Adrenal gland (tissue), 12 donors: ENCODE measurements around the gene PRRT1B. TPM values are rescaled to one million over a fixed set of nuclear protein-coding genes. Genes with fewer than 3 reads are reported as not detected.

Experiments
- DNase-seq, 7 donors: peaks; one replicate each; pipeline ENCODE4 v3.0.0-alpha.2; 2019 to 2020
- H3K27ac ChIP-seq, 5 donors: fragments of 200-600 bp; sonication (generic) in 4 of 5; 1 replicate in 3 of 5; 2 replicates in 2 of 5; pipeline versions ENCODE4 v1.5.1 to v1.8.0; 2016 to 2020; ENCODE audit warnings: mild to moderate bottlenecking in 1 of 5
- H3K27me3 ChIP-seq: fragments of 200-600 bp; 2 replicates; pipeline ENCODE4 v1.8.0; 2021
- H3K36me3 ChIP-seq, 2 donors: fragments of 200-600 bp; replicated peaks in 1 of 2; 1 replicate in 1 of 2; 2 replicates in 1 of 2; pipeline versions ENCODE4 v1.5.1 to v1.8.0; 2018 to 2022
- H3K4me1 ChIP-seq, 2 donors: fragments of 200-600 bp; replicated peaks in 1 of 2; 1 replicate in 1 of 2; 2 replicates in 1 of 2; pipeline versions ENCODE4 v1.5.1 to v1.8.0; 2018 to 2021
- H3K4me3 ChIP-seq, 4 donors: fragments of 200-600 bp; sonication (generic) in 3 of 4; one replicate each; pipeline ENCODE4 v1.5.1; 2016 to 2018
- H3K9me3 ChIP-seq, 3 donors: fragments of 200-600 bp; sonication (generic) in 1 of 3; replicated peaks in 1 of 3; 1 replicate in 2 of 3; 2 replicates in 1 of 3; pipeline versions ENCODE4 v1.5.1 to v1.8.0; 2016 to 2021
- CTCF ChIP-seq, 6 experiments: fragments of 450-650 bp in 4 of 6; fragments of 200-600 bp in 2 of 6; sonication (generic) in 1 of 6; IDR thresholded peaks; 1 replicate in 5 of 6; 2 replicates in 1 of 6; pipeline versions ENCODE4 v1.5.1 to v1.8.0; 2016 to 2021; ENCODE audit warnings: antibody characterized with exemption in 6 of 6, mild to moderate bottlenecking in 2 of 6, moderate library complexity in 1 of 6
- POLR2A ChIP-seq, 2 donors: fragments of 450-650 bp; IDR thresholded peaks; one replicate each; pipeline ENCODE4 v1.6.1; 2017; ENCODE audit warnings: antibody characterized with exemption in 2 of 2, mild to moderate bottlenecking in 2 of 2, moderate library complexity in 1 of 2
- WGBS, 4 donors: extraction: QIAGEN DNeasy Blood & Tissue Kit in 2 of 4; methylation state at CpG; one replicate each; pipeline versions ENCODE4 v1.1.5 to v1.1.7; 2013 to 2017; 5-methylcytosine and 5-hydroxymethylcytosine counted together
- intact Hi-C, 2 donors: fragments of 100-400 bp; cut with DNase I; formaldehyde crosslinking; loops; one replicate each; pipeline versions ENCODE4 v1.14.1 to v1.15.0; 2022 to 2023
- polyA plus RNA-seq, 3 donors: library from polyadenylated mRNA; stranded (reverse); fragments of 200-250 nt in 2 of 3; fragments of 350-450 nt in 1 of 3; fragmentation: Illumina TruSeq in 1 of 3; extraction: RNeasy Lipid Tissue Mini Kit (QIAGEN cat#74804) in 1 of 3; gene quantifications; one replicate each; pipeline ENCODE4 v1.2.3, GENCODE V29; 2013 to 2014
- total RNA-seq, 9 donors: library from RNA; depleted of rRNA in 4 of 9; stranded (reverse); fragments of >200 nt in 4 of 9; fragments of 120-200 nt in 1 of 9; fragmentation: NEBNext Ultra II Directional in 1 of 9; extraction: Animal tissue kit (Norgen Biotek cat#: 25700) in 1 of 9; gene quantifications; one replicate each; pipeline versions ENCODE4 v1.1.0 to v1.2.4, GENCODE V29; 2013 to 2023
- donor health status: healthy with polysubstance abuse.
- donor health status: Bipolar disorder and iron deficiency.
- donor health status: DM: yes; HTN: yes; CAD: no.
- donor health status: DM: no; HTN: no; CAD: no.
- donor health status: DM: no; HTN: no; CAD: no.
- donor health status: DM: yes; HTN: yes; CAD: no.

The PRRT1B gene
- total and polyA plus RNA-seq, 12 donors: not detected

- no peak for DNase-seq
- Histone ChIP-seq H3K9me3 (no peaks in the 10 kb centered on the region), H3K27ac (no peak overlapping the region), H3K36me3 (no peaks in the 10 kb centered on the region), H3K4me3 (no peak overlapping the region), H3K27me3 (no peaks in the 10 kb centered on the region), H3K4me1 (peaks cover 10 to 13% of the 10 kb centered on the region in 2 donors)
- no peak for TF ChIP-seq CTCF (IDR thresholded peaks at IDR 0.05)
- TF ChIP-seq POLR2A (IDR thresholded peaks at IDR 0.05): no peak
- WGBS, 4 donors: 61 to 68% (median 66%) methylated on average over 8 of the region's 8 CpGs
- intact Hi-C loops: no loop called here
These were observed 10.5 kb upstream of the PRRT1B start for GRCh38 chr9:131534721-131535237.

DNA sequence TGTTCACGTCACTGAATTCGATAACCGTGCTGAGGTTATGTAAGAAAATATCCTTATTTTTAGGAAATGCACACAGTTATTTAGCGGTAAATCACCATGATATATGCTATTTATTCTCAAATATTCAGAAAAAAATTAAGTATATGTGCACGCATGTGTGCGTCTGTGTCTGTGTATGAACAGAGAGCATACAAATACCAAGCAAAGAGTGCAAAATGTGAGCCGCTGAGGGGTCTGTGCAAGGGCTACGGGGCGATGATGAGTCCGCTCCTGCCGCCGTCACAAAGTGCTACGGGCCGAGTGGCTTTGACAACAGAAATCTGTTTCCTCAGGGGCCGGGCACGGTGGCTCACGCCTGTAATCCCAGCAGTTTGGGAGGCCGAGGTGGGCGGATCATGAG lies 7.4 kb upstream of the PRRT1B start:
- H3K27me3 ChIP-seq: no peaks in the 10 kb centered on the region
- TF ChIP-seq CTCF (IDR thresholded peaks at IDR 0.05) (no peak), POLR2A (IDR thresholded peaks at IDR 0.05) (no peak)
- no peaks in the 10 kb centered on the region for H3K36me3 ChIP-seq
- H3K4me1 ChIP-seq: no peaks in the 10 kb centered on the region
- no peak for DNase-seq
- WGBS, 4 donors: 92 to 95% (median 93%) methylated on average over 19 of the region's 19 CpGs
- H3K9me3 ChIP-seq: peaks cover 0 to 8% (median 7%) of the 10 kb centered on the region in 3 donors
- no peak overlapping the region for H3K4me3 ChIP-seq
- intact Hi-C loops: no loop called here
- H3K27ac ChIP-seq: no peak overlapping the region

- peaks cover 0 to 13% (median 10%) of the 10 kb centered on the region in 3 donors for H3K9me3 ChIP-seq
- intact Hi-C loops: no loop called here
- H3K36me3 ChIP-seq: no peaks in the 10 kb centered on the region
- TF ChIP-seq POLR2A (IDR thresholded peaks at IDR 0.05): no peak
- no peak for TF ChIP-seq CTCF (IDR thresholded peaks at IDR 0.05)
- H3K4me3 ChIP-seq: no peak overlapping the region
- no peaks in the 10 kb centered on the region for H3K4me1 ChIP-seq
- H3K27me3 ChIP-seq: no peaks in the 10 kb centered on the region
- no peak overlapping the region for H3K27ac ChIP-seq
- 76 to 86% (median 83%) methylated on average over 7 of the region's 7 CpGs for WGBS, 4 donors
- DNase-seq: no peak
These were observed 6.0 kb upstream of the PRRT1B start for GRCh38 chr9:131539223-131539923.

DNA sequence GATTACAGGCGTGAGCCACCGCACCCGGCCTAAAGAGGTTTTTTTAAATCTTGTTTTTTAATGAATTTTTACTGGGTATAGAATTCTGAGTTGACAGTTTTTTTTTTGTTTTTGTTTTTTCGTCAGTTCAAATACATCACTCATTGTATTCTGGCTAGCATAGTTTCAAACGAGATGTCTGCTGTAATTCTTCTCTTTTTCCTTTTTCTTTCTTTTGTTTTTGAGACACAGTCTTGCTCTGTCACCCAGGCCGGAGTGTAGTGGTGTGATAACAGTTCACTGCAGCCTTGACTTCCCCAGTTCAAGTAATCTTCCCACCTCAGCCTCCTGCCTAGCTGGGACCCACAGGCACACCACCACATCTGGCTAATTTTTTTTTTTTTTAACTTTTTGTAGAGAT lies 2.2 kb upstream of the PRRT1B start:
- H3K9me3 ChIP-seq: peaks cover 0 to 13% (median 10%) of the 10 kb centered on the region in 3 donors
- H3K4me1 ChIP-seq: peaks cover 0 to 8% of the 10 kb centered on the region in 2 donors
- no peak for DNase-seq
- H3K4me3 ChIP-seq: no peak overlapping the region
- no peak overlapping the region for H3K27ac ChIP-seq
- no peaks in the 10 kb centered on the region for H3K36me3 ChIP-seq
- 87 to 91% (median 90%) methylated on average over 6 of the region's 6 CpGs for WGBS, 4 donors
- intact Hi-C loops: no loop called here
- H3K27me3 ChIP-seq: peaks cover 16% of the 10 kb centered on the region
- TF ChIP-seq CTCF (IDR thresholded peaks at IDR 0.05): no peak
- TF ChIP-seq POLR2A (IDR thresholded peaks at IDR 0.05): no peak
